Panc1 (cell line): ENCODE measurements around the gene ESAM. TPM values are rescaled to one million over a fixed set of nuclear protein-coding genes. Genes with fewer than 3 reads are reported as not detected.

ENCODE experiments used
- ATAC-seq: fragments of 200-7000 bp; cut with Tn5 transposase; 2 replicates; pipeline ENCODE4 v1.9.1; 2020; ENCODE audit warnings: mild to moderate bottlenecking, moderate library complexity
- BruUV-seq: library from RNA; stranded (reverse); fragments of 400-500 nt; replicated peaks from 2 replicates; lab custom pipeline; 2021; lab: Mats Ljungman, UMichigan
- CTCF ChIA-PET: fragments of 300-600 bp; sonication (Branson Sonifier 250); formaldehyde crosslinking; loops from one replicate; lab custom pipeline; 2022; ENCODE audit warnings: antibody characterized with exemption; lab: Charles Lee
- POLR2A ChIA-PET: fragments of 300-600 bp; sonication (Branson Sonifier 250); formaldehyde crosslinking; loops from one replicate; lab custom pipeline; 2022; ENCODE audit warnings: antibody characterized with exemption; lab: Charles Lee
- DNase-seq: peaks from one replicate; pipeline ENCODE4 v3.0.0-alpha.2; 2010; ENCODE audit warnings: low read depth, low spot score
- H3K27ac ChIP-seq: 2 replicates; pipeline ENCODE4 v1.5.1; 2011; ENCODE audit warnings: mild to moderate bottlenecking, low read length, inconsistent platforms
- H3K27me3 ChIP-seq: fragments of 200-500 bp; sonication (Bioruptor generic); 2 replicates; pipeline ENCODE4 v1.6.0; 2014; ENCODE audit warnings: low read length, inconsistent platforms; ENCODE audit not compliant: control insufficient read depth, insufficient read depth
- H3K36me3 ChIP-seq: fragments of 200-500 bp; sonication (Bioruptor generic); 2 replicates; pipeline ENCODE4 v1.5.1; 2014; ENCODE audit warnings: inconsistent platforms, mild to moderate bottlenecking, low read length, moderate library complexity; ENCODE audit not compliant: control insufficient read depth, insufficient read depth
- H3K4me1 ChIP-seq: 2 replicates; pipeline ENCODE4 v1.5.1; 2011; ENCODE audit warnings: inconsistent platforms, mild to moderate bottlenecking, low read length, moderate library complexity; ENCODE audit not compliant: control insufficient read depth, insufficient read depth
- H3K4me3 ChIP-seq, 2 experiments: 2 replicates each; pipeline ENCODE4 v1.5.1; 2011 to 2012; ENCODE audit warnings: low read depth in 2 of 2, low read length in 2 of 2, mild to moderate bottlenecking in 2 of 2, inconsistent platforms in 1 of 2, moderate library complexity in 1 of 2
- H3K9me3 ChIP-seq: fragments of 200-500 bp; sonication (Bioruptor generic); 2 replicates; pipeline ENCODE4 v1.5.1; 2014; ENCODE audit warnings: low read depth, mild to moderate bottlenecking, inconsistent platforms, low read length, moderate library complexity; ENCODE audit not compliant: control insufficient read depth, insufficient read depth
- CTCF ChIP-seq: fragments of 450-650 bp; IDR thresholded peaks from 2 replicates; pipeline ENCODE4 v1.5.1; 2017; ENCODE audit warnings: mild to moderate bottlenecking
- POLR2AphosphoS5 ChIP-seq: IDR thresholded peaks from 2 replicates; pipeline ENCODE4 v1.6.1; 2012; ENCODE audit warnings: mild to moderate bottlenecking, low read depth, low read length, moderate library complexity
- SIN3A ChIP-seq: IDR thresholded peaks from 2 replicates; pipeline ENCODE4 v1.6.1; 2012; ENCODE audit warnings: low read depth, mild to moderate bottlenecking, low read length, moderate library complexity, borderline replicate concordance; ENCODE audit not compliant: insufficient read depth
- TCF7L2 ChIP-seq: IDR thresholded peaks from 2 replicates; pipeline ENCODE4 v1.6.1; 2011; ENCODE audit warnings: mild to moderate bottlenecking, low read depth, low read length, inconsistent platforms
- in situ Hi-C: cut with HindIII; loops from 2 replicates; pipeline ENCODE4 v1.10.0; 2016; ENCODE audit warnings: low sequenced_read_pairs, low pct_unique_long_range_greater_than_20kb
- intact Hi-C: fragments of 100-400 bp; cut with micrococcal nuclease; formaldehyde crosslinking; loops from one replicate; pipeline ENCODE4 v1.10.0; 2022; ENCODE audit not compliant: unreplicated experiment
- total RNA-seq: library from RNA; stranded (reverse); gene quantifications from one replicate; pipeline ENCODE4 v1.2.1, GENCODE V29; 2021; ENCODE audit not compliant: unreplicated experiment
- TF ChIP-seq, protein P1 (sequence below), 2 experiments: IDR thresholded peaks; 2 replicates each; pipeline ENCODE4 v1.6.1; 2011 to 2012; ENCODE audit warnings: low read depth in 2 of 2, control low read depth in 1 of 2, low read length in 1 of 2, mild to moderate bottlenecking in 1 of 2, moderate library complexity in 1 of 2; ENCODE audit not compliant: insufficient read depth in 1 of 2

ESAM gene
- total RNA-seq, 1 experiment from 2014 or later: 1.6 TPM

- BruUV-seq: no TSS peak
- no peak for ATAC-seq
- no peak for DNase-seq
- Histone ChIP-seq H3K9me3 (no peaks in the 10 kb centered on the region), H3K4me3 (no peak overlapping the region), H3K27me3 (no peaks in the 10 kb centered on the region), H3K36me3 (no peaks in the 10 kb centered on the region), H3K4me1 (0 out of 2 replicates have a peak, but pooled peaks cover 4% of the 10 kb centered on the region), H3K27ac (no peak overlapping the region)
- TF ChIP-seq POLR2AphosphoS5: no peak
- no peak for TF ChIP-seq CTCF
- CTCF ChIA-PET: no interaction called here
- POLR2A ChIA-PET: no interaction called here
- intact Hi-C loops (no loop called here), in situ Hi-C loops (no loop called here)
Observed at GRCh38 chr11:124754309-124754708, 7.8 kb downstream of the ESAM start.

DNA sequence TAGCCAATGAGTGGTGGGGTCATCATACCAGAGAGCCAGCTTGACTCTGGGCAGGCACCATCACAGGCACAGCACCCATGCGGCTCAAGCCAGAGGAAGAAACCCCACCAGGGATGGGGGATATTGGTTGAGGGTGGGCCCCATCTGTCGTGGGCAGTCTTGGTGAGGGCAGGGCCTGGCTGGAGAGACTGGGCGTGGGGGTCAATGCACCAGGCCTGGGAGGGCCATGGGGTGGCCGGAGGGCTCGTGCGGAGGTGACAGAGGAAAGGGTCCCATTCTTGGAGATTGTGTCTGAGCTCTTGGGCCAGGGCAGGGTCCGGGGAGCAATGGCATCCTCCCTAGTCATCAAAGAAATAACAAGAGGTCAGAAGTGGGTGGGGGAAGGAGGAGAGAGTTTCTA, 8.5 kb downstream of the ESAM start:
- CTCF ChIA-PET: no interaction called here
- TF ChIP-seq POLR2AphosphoS5: no peak
- TF ChIP-seq TCF7L2: no peak
- TF ChIP-seq CTCF: no peak
- no peak for TF ChIP-seq SIN3A
- TF ChIP-seq, protein P1, sequence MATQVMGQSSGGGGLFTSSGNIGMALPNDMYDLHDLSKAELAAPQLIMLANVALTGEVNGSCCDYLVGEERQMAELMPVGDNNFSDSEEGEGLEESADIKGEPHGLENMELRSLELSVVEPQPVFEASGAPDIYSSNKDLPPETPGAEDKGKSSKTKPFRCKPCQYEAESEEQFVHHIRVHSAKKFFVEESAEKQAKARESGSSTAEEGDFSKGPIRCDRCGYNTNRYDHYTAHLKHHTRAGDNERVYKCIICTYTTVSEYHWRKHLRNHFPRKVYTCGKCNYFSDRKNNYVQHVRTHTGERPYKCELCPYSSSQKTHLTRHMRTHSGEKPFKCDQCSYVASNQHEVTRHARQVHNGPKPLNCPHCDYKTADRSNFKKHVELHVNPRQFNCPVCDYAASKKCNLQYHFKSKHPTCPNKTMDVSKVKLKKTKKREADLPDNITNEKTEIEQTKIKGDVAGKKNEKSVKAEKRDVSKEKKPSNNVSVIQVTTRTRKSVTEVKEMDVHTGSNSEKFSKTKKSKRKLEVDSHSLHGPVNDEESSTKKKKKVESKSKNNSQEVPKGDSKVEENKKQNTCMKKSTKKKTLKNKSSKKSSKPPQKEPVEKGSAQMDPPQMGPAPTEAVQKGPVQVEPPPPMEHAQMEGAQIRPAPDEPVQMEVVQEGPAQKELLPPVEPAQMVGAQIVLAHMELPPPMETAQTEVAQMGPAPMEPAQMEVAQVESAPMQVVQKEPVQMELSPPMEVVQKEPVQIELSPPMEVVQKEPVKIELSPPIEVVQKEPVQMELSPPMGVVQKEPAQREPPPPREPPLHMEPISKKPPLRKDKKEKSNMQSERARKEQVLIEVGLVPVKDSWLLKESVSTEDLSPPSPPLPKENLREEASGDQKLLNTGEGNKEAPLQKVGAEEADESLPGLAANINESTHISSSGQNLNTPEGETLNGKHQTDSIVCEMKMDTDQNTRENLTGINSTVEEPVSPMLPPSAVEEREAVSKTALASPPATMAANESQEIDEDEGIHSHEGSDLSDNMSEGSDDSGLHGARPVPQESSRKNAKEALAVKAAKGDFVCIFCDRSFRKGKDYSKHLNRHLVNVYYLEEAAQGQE (IDR thresholded peaks at IDR 0.05; ENCODE audit: insufficient read depth in 1 of 2, low read depth in 2 of 2, low read length in 1 of 2): no peak
- BruUV-seq: no TSS peak
- H3K4me1 ChIP-seq: 0 out of 2 replicates have a peak, but pooled peaks cover 4% of the 10 kb centered on the region
- intact Hi-C loops (no loop called here), in situ Hi-C loops (no loop called here)
- DNase-seq (no peak), ATAC-seq (no peak)
- H3K27ac ChIP-seq: no peak overlapping the region
- H3K36me3 ChIP-seq: no peaks in the 10 kb centered on the region
- POLR2A ChIA-PET: interaction anchor here (0.6 kb wide), 1 partner anchor 115 kb away, joined by 3 read pairs; no protein-coding TSS in a partner anchor
- no peak overlapping the region for H3K4me3 ChIP-seq
- no peaks in the 10 kb centered on the region for H3K9me3 ChIP-seq
- no peaks in the 10 kb centered on the region for H3K27me3 ChIP-seq
